ENCODE data around the gene EPB41L4B.

EPB41L4B gene

GRCh38 chr9:109319626-109320241, 1.1 kb downstream of the EPB41L4B start:
- FAIRE-seq = no peak

GRCh38 chr9:109319017-109319625, 1.7 kb downstream of the EPB41L4B start:
- no peak for FAIRE-seq

- no peak for FAIRE-seq
Measured at GRCh38 chr9:109317979-109318741, 2.7 kb downstream of the EPB41L4B start.

- no peak for FAIRE-seq
Measured at GRCh38 chr9:109317311-109317978, 3.4 kb downstream of the EPB41L4B start.

- FAIRE-seq = no peak
Measured at GRCh38 chr9:109316207-109316640, 4.6 kb downstream of the EPB41L4B start.

GRCh38 chr9:109315480-109316206, 5.2 kb downstream of the EPB41L4B start:
- FAIRE-seq = no peak

GRCh38 chr9:109314011-109314531, 6.8 kb downstream of the EPB41L4B start:
- no peak for FAIRE-seq

- FAIRE-seq = no peak
Measured at GRCh38 chr9:109313351-109313750, 7.5 kb downstream of the EPB41L4B start.

GRCh38 chr9:109312783-109313182, 8.1 kb downstream of the EPB41L4B start:
- no peak for FAIRE-seq

- FAIRE-seq = no peak
Measured at GRCh38 chr9:109311731-109312130, 9.1 kb downstream of the EPB41L4B start.

- FAIRE-seq = no peak
Measured at GRCh38 chr9:109311286-109311685, 9.6 kb downstream of the EPB41L4B start.

GRCh38 chr9:109310486-109310901, 10.4 kb downstream of the EPB41L4B start:
- FAIRE-seq = no peak

- FAIRE-seq = no peak
Measured at GRCh38 chr9:109309282-109309681, 11.6 kb downstream of the EPB41L4B start.

GRCh38 chr9:109307380-109308240, 13.2 kb downstream of the EPB41L4B start:
- FAIRE-seq = no peak

GRCh38 chr9:109305801-109306200, 15.1 kb downstream of the EPB41L4B start:
- FAIRE-seq = no peak

- FAIRE-seq = no peak
Measured at GRCh38 chr9:109304347-109304746, 16.5 kb downstream of the EPB41L4B start.

- FAIRE-seq = no peak
Measured at GRCh38 chr9:109303900-109304299, 17.0 kb downstream of the EPB41L4B start.

- no peak for FAIRE-seq
Measured at GRCh38 chr9:109302606-109303005, 18.3 kb downstream of the EPB41L4B start.

- no peak for FAIRE-seq
Measured at GRCh38 chr9:109301012-109301411, 19.8 kb downstream of the EPB41L4B start.

GRCh38 chr9:109299891-109300290, 21.0 kb downstream of the EPB41L4B start:
- no peak for FAIRE-seq

GRCh38 chr9:109297899-109298298, 23.0 kb downstream of the EPB41L4B start:
- no peak for FAIRE-seq

All from A204.1 (cell line).